Raji (cell line): ENCODE data around the gene OSBPL2.

Experiments used
- POLR2A ChIP-seq: IDR thresholded peaks from 2 replicates; pipeline ENCODE4 v1.6.1; 2011; ENCODE audit warnings: low read depth, low read length, control low read depth; ENCODE audit not compliant: insufficient read depth

The OSBPL2 gene

DNA sequence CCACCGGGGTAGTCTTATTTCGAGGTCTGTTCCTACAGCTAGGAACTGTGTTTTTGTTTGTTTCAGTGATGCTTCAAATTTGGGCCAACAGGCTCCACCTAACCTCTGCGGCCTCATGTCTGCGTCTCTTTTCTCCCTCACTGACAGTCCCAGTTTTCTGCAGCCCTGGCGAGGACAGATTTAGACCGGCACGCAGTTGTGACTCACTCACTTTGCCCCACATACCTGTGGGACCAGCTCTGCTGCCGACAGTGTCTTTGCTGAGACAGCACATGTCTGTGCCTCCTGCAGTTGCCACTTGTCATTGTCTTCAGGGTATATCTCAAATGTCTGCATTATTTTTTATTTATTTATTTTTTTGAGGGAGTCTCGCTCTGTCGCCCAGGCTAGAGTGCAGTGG lies 29.2 kb downstream of the OSBPL2 start:
- no peak for TF ChIP-seq POLR2A

- no peak for TF ChIP-seq POLR2A
Measured at GRCh38 chr20:62268228-62268900, 30.0 kb downstream of the OSBPL2 start.

- no peak for TF ChIP-seq POLR2A
Measured at GRCh38 chr20:62269378-62269777, 31.1 kb downstream of the OSBPL2 start.

- no peak for TF ChIP-seq POLR2A
Measured at GRCh38 chr20:62269871-62270270, 31.6 kb downstream of the OSBPL2 start.

- TF ChIP-seq POLR2A: no peak
Measured at GRCh38 chr20:62272200-62272599, 33.9 kb downstream of the OSBPL2 start.

DNA sequence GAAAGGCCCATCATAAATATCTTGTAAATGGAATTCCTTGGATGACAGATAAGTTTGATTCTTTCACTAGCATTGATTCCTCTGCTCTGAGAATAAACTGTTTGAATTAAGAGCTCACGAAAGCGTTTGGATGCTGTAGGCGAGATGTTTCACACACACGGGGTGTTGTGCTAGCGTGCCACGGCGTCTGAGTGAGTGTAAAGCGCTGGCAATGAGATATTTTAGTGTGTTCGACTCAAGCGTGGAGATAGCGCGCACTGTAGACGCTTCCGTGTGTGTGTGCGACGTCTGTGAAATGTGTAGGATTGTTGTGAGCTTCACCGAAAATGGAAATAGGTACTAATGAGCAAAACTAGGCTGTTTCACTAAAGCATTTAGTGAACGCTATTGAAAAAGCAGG lies 35.1 kb downstream of the OSBPL2 start:
- TF ChIP-seq POLR2A: no peak

GRCh38 chr20:62274332-62274950 lies 36.1 kb downstream of the OSBPL2 start:
- no peak for TF ChIP-seq POLR2A

DNA sequence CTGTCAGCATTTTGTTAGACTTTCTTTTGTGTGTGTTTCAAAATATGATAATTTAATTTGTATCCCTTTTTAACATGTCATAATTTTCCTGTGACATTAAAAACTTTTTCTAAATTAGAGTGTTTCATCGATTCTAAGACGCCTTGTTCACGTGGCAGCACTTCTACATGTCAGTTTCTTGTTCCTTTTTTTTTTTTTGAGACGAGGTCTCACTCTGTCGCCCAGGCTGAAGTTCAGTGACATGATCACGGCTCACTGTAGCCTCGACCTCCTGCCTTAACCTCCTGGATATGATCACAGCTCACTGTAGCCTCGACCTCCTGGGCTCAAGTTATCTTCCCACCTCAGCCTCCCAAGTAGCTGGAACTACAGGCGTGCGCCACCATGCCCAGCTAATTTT lies 36.9 kb downstream of the OSBPL2 start:
- TF ChIP-seq POLR2A: no peak

GRCh38 chr20:62276439-62276838 lies 38.1 kb downstream of the OSBPL2 start:
- TF ChIP-seq POLR2A: no peak

- no peak for TF ChIP-seq POLR2A
Measured at GRCh38 chr20:62277253-62277652, 38.9 kb downstream of the OSBPL2 start.

DNA sequence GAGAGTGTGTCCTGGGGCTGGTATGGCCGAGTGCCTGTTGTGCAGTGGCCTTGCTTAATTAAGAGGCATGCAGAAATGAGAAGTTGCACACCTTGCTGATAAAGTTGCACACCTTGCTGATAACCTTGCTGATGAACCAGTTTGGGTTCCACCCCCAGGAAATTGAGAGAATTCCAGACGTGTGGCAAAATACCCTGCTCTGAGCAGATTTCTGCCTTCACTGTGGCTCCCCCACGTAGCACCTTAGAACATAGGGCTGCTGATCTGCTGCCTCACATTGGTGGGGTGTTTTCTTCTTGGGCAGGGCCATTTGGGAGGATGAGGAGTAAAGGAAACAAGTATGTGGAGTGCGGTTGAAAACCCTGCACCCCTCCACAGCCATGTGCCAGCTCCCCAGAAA lies 42.0 kb downstream of the OSBPL2 start:
- no peak for TF ChIP-seq POLR2A

DNA sequence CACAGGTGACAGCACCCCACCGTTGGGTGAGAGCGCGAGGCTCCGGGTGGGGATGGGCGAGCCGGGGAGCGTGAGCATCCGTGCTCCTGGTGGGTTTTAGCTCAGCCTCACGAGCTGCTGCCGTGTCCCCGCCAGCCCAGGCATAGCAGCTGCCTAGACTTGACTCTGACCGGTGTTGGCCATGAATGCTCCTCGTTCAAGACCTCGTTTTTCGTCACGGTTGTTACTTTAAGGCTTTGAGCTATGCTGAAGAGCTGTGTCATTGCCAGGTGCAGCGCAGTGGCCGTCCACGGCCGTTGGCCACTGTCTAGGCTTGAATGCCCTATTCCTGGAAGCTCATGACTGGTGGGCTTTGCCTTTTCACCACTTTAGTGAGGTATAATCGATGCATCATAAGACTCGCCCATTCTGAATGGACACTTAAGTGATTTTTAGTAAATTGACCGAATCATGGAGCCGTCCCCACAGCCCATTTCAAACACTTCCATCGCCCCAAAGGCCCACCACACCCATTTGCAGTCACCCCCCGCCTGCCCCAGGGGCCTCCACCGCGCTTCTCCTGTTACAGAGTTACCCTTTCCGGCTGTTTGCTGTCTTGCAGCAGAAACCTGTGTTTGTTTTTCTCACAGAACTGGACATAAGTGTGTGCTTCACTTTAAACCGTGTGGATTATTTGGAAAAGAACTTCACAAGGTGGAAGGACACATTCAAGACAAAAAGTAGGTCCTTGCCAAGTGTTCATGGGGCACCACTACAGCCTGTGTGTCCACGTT lies 43.0 kb downstream of the OSBPL2 start:
- TF ChIP-seq POLR2A: no peak

DNA sequence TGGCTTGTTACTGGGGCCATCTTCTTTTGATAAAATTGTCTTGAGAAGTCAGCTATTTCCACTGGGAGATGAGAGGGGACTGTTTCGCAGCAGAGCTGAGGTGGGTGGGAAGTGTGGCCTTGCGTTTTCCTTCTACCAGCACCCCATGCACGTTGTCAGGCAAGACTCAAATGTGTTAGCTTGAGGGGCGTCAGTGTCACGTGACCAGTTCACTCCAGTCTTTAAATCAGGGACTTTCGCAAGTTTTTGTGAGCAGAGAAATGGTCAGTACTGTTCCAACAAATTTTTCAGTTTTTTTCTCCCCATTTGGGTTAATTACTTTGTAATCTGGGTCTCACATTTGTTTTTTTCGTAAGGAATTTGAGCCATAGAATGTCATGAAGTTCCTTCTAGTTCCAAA lies 43.8 kb downstream of the OSBPL2 start:
- TF ChIP-seq POLR2A: no peak

GRCh38 chr20:62282877-62283503 lies 44.7 kb downstream of the OSBPL2 start:
- no peak for TF ChIP-seq POLR2A

DNA sequence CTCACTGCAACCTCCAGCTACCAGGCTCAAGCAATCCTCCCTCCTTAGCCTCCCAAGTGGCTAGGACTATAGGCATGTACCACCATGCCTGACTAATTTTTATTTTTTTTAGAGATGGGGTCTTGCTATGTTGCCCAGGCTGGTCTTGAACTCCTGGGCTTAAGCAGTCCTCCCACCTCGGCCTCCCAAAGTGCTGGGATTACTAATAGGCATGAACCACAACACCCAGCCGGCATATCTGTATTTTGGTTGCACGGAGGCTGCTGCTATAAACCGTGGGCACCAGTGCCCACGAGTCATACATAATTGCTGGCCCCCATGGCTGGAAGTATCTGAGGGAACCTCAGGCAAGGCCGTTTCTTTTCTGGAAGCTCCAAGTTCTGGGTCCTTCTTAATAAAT lies 46.1 kb downstream of the OSBPL2 start:
- no peak for TF ChIP-seq POLR2A

GRCh38 chr20:62285151-62285550 lies 46.8 kb downstream of the OSBPL2 start:
- TF ChIP-seq POLR2A: no peak
